Measurements from ENCODE around the gene HNRNPF. TPM values are rescaled to one million over a fixed set of nuclear protein-coding genes. Genes with fewer than 3 reads are reported as not detected.

Gene HNRNPF
- total and polyA plus RNA-seq, 2 donors (not counting 3 experiments of a cell fraction or from before 2014, with no cell fraction given), result 144 to 230 TPM

DNA sequence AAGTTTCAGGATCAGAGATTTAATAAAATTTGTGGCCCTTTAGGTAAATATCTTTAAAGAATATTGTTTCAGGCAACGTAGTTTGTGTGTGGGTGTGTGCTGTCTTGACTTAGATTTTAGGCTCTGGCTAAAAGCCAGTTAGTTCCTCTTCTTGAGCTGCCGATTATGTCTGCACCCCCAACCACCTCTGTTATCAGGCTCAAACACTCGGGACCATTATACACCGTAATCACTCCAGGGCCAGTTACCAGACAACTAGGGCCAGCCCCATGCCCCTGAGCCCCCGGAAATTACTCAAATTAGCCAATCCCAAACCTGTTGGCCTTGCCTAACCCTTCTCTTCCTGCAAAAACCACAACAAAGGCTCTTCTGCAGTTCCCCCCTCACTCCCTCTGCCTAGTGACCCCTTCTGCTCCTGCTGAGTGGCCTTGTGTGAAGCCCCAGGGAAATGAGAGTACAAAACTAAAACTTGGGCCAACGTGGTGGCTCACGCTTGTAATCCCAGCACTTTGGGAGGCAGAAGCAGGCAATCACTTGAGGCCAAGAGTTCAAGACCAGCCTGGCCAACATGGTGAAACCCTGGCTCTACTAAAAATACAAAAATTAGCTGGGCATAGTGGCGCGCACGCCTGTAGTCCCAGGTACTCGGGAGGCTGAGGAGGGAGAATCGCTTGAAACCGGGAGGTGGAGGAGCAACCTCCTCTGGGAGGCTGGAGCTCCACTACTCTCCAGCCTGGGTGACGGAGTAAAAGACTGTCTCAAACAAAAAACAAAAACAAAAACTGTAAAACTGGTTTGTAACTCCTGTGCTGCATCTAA, 9.2 kb upstream of the HNRNPF start:
- CTCF ChIA-PET, result interaction anchor here (0.8 to 2.0 kb wide), 2 partner anchors 9 to 11 kb away, joined by 3 to 9 read pairs; no protein-coding TSS in a partner anchor

More for the DNA sequence above, 9.2 kb upstream of the HNRNPF start:
- Histone ChIP-seq H3K4me1 (ENCODE audit: control insufficient read depth, extremely low read depth, insufficient read depth, low read length) (peaks cover 16% of the 10 kb centered on the region), H3K27me3 (ENCODE audit: control insufficient read depth in 2 of 2, insufficient read depth in 2 of 2, low read length in 2 of 2) (no peaks in the 10 kb centered on the region), H3K9me3 (replicated peaks; ENCODE audit: control insufficient read depth, insufficient read depth, low read length) (no peaks in the 10 kb centered on the region), H3K9ac (replicated peaks; ENCODE audit: extremely low read depth, insufficient read depth, low read length) (no peak overlapping the region), H4K20me1 (replicated peaks; ENCODE audit: control insufficient read depth, extremely low read depth, insufficient read depth, low read length) (no peaks in the 10 kb centered on the region), H3K27ac (ENCODE audit: insufficient read depth, low read depth, low read length) (peak overlapping the region; percentile 26), H3K79me2 (ENCODE audit: control insufficient read depth, insufficient read depth, low read length) (no peaks in the 10 kb centered on the region), H3K4me3 (replicated peaks in 1 of 3; ENCODE audit: insufficient read depth in 1 of 3, low read depth in 1 of 3, low read length in 3 of 3) (no peak overlapping the region), H3K9me1 (replicated peaks; ENCODE audit: control insufficient read depth, extremely low read depth, insufficient read depth, low read length) (no peaks in the 10 kb centered on the region), H2AFZ (ENCODE audit: low read depth, low read length) (peak overlapping the region; percentile 26), H3K4me2 (ENCODE audit: insufficient read depth, low read length) (peak overlapping the region; percentile 8), H3K36me3 (ENCODE audit: control insufficient read depth in 2 of 2, extremely low read depth in 1 of 2, insufficient read depth in 2 of 2, low read length in 2 of 2) (no peaks in the 10 kb centered on the region)
- FAIRE-seq (peak; percentile 70), DNase-seq (ENCODE audit: low read depth, low spot score) (peak; percentile 87)
- dilution Hi-C loops (cut with MboI; ENCODE audit: extremely low pct_ligation_motif_present, low sequenced_read_pairs), result no loop called here
- intact Hi-C loops (cut with micrococcal nuclease), result no loop called here
- TF ChIP-seq JUN (IDR thresholded peaks at IDR 0.05; ENCODE audit: borderline replicate concordance, insufficient read depth, insufficient read length, low read depth) (peak; percentile 28), GATA2 (IDR thresholded peaks at IDR 0.05; ENCODE audit: insufficient read depth, insufficient read length, low read depth, low read length) (peak; percentile 77), POLR2AphosphoS5 (IDR thresholded peaks at IDR 0.05; ENCODE audit: insufficient read depth, low read depth, low read length) (peak; percentile 64), EZH2 (IDR thresholded peaks at IDR 0.05; ENCODE audit: borderline replicate concordance, low read depth, low read length, severe bottlenecking) (no peak), MYC (IDR thresholded peaks at IDR 0.05; ENCODE audit: low read depth, low read length) (no peak), POLR2A (IDR thresholded peaks at IDR 0.05; ENCODE audit: low read depth, low read length) (no peak), FOS (IDR thresholded peaks at IDR 0.05; ENCODE audit: borderline replicate concordance, insufficient read depth, low read length) (no peak)
- TF ChIP-seq, protein P1, sequence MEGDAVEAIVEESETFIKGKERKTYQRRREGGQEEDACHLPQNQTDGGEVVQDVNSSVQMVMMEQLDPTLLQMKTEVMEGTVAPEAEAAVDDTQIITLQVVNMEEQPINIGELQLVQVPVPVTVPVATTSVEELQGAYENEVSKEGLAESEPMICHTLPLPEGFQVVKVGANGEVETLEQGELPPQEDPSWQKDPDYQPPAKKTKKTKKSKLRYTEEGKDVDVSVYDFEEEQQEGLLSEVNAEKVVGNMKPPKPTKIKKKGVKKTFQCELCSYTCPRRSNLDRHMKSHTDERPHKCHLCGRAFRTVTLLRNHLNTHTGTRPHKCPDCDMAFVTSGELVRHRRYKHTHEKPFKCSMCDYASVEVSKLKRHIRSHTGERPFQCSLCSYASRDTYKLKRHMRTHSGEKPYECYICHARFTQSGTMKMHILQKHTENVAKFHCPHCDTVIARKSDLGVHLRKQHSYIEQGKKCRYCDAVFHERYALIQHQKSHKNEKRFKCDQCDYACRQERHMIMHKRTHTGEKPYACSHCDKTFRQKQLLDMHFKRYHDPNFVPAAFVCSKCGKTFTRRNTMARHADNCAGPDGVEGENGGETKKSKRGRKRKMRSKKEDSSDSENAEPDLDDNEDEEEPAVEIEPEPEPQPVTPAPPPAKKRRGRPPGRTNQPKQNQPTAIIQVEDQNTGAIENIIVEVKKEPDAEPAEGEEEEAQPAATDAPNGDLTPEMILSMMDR (IDR thresholded peaks at IDR 0.05; ENCODE audit: extremely low read depth in 1 of 2, insufficient read depth in 1 of 2, low read depth in 1 of 2, low read length in 2 of 2), result no peak
- TF ChIP-seq, protein P2, sequence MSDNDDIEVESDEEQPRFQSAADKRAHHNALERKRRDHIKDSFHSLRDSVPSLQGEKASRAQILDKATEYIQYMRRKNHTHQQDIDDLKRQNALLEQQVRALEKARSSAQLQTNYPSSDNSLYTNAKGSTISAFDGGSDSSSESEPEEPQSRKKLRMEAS (IDR thresholded peaks at IDR 0.05; ENCODE audit: insufficient read depth, insufficient read length), result no peak
- POLR2A ChIA-PET, result interaction anchor here (0.7 kb wide), 1 partner anchor 15 kb away, joined by 9 read pairs; no protein-coding TSS in a partner anchor
- BruUV-seq (replicated peaks), result no TSS peak
